Spinal cord (tissue), 10 donors: ENCODE data around the gene CYP1A1. TPM values are rescaled to one million over a fixed set of nuclear protein-coding genes. Genes with fewer than 3 reads are reported as not detected.

ENCODE experiments used
- DNase-seq, 6 donors: peaks; one replicate each; pipeline versions ENCODE4 v3.0.0 to v3.0.0-alpha.2; 2013 to 2015; ENCODE audit warnings: low spot score in 6 of 6, low read depth in 4 of 6
- H3K27ac ChIP-seq: one replicate; pipeline ENCODE4 v1.5.1; 2013; ENCODE audit warnings: low read depth, low read length, control low read depth
- H3K27me3 ChIP-seq: one replicate; pipeline ENCODE4 v1.6.1; 2013; ENCODE audit warnings: low read length; ENCODE audit not compliant: control insufficient read depth, insufficient read depth
- H3K36me3 ChIP-seq: one replicate; pipeline ENCODE4 v1.6.1; 2013; ENCODE audit warnings: low read length; ENCODE audit not compliant: control insufficient read depth, insufficient read depth
- H3K4me1 ChIP-seq: one replicate; pipeline ENCODE4 v1.6.1; 2013; ENCODE audit warnings: low read length; ENCODE audit not compliant: control insufficient read depth, insufficient read depth
- H3K4me3 ChIP-seq: one replicate; pipeline ENCODE4 v1.5.1; 2013; ENCODE audit warnings: low read depth, low read length, control low read depth
- H3K9me3 ChIP-seq: one replicate; pipeline ENCODE4 v1.6.1; 2013; ENCODE audit warnings: low read length; ENCODE audit not compliant: control insufficient read depth, insufficient read depth
- WGBS: methylation state at CpG from one replicate; pipeline ENCODE4 v1.1.5; 2013; ENCODE audit warnings: missing lambda C conversion rate; ENCODE audit not compliant: insufficient coverage; 5-methylcytosine and 5-hydroxymethylcytosine counted together
- polyA plus RNA-seq, 2 donors: library from polyadenylated mRNA; unstranded; fragments of 120-200 nt; gene quantifications; one replicate each; pipeline ENCODE4 v1.2.1, GENCODE V29; 2013; ENCODE audit not compliant: insufficient read length in 2 of 2
- total RNA-seq, 2 donors: library from RNA; depleted of rRNA in 1 of 2; stranded (reverse); fragments of 120-200 nt in 1 of 2; fragments of >200 nt in 1 of 2; gene quantifications; one replicate each; pipeline versions ENCODE4 v1.2.3 to v1.2.4, GENCODE V29; 2013 to 2014
- donor health status: healthy.

The CYP1A1 gene
- total and polyA plus RNA-seq, 4 donors, result 0.33 to 1.6 (median 1.0) TPM

- Histone ChIP-seq H3K27ac (no peak overlapping the region), H3K9me3 (no peaks in the 10 kb centered on the region), H3K36me3 (no peaks in the 10 kb centered on the region), H3K4me3 (no peak overlapping the region), H3K4me1 (no peaks in the 10 kb centered on the region), H3K27me3 (peaks cover 16% of the 10 kb centered on the region)
- no peak for DNase-seq
- no CpG with 5 or more reads among the region's 1 CpG for WGBS
Measured at GRCh38 chr15:74709011-74709410, 16.3 kb downstream of the CYP1A1 start.

- H3K27ac ChIP-seq, result no peak overlapping the region
- WGBS, result 75% methylated on average over 1 of the region's 2 CpGs
- no peaks in the 10 kb centered on the region for H3K9me3 ChIP-seq
- H3K27me3 ChIP-seq, result no peaks in the 10 kb centered on the region
- H3K36me3 ChIP-seq, result no peaks in the 10 kb centered on the region
- no peak for DNase-seq
- H3K4me1 ChIP-seq, result peaks cover 12% of the 10 kb centered on the region
- no peak overlapping the region for H3K4me3 ChIP-seq
Measured at GRCh38 chr15:74696808-74697207, 28.5 kb downstream of the CYP1A1 start.

GRCh38 chr15:74696398-74696729 is 29.0 kb downstream of the CYP1A1 start:
- no peaks in the 10 kb centered on the region for H3K27me3 ChIP-seq
- peaks cover 12% of the 10 kb centered on the region for H3K4me1 ChIP-seq
- 0% methylated on average over 3 of the region's 10 CpGs for WGBS
- H3K27ac ChIP-seq, result peak overlapping the region; percentile 80
- H3K9me3 ChIP-seq, result no peaks in the 10 kb centered on the region
- H3K36me3 ChIP-seq, result no peaks in the 10 kb centered on the region
- H3K4me3 ChIP-seq, result peak overlapping the region; percentile 94
- no peak for DNase-seq

- Histone ChIP-seq H3K4me1 (peaks cover 12% of the 10 kb centered on the region), H3K27ac (peak within 1 kb of the TSS; percentile 80), H3K9me3 (no peaks in the 10 kb centered on the region), H3K36me3 (no peaks in the 10 kb centered on the region), H3K4me3 (peak within 1 kb of the TSS; percentile 94), H3K27me3 (no peaks in the 10 kb centered on the region)
- peak; percentile 85 to 98 (median 94) for DNase-seq
- WGBS, result 0% methylated on average over 44 of the region's 46 CpGs
Measured at GRCh38 chr15:74695597-74696397, 29.5 kb downstream of the CYP1A1 start, which contains the start of gene EDC3. TSS of gene EDC3 (minus strand) at chr15:74696024. CDS start at chr15:74675124, 20,900 bp downstream.

- H3K27ac ChIP-seq, result no peak overlapping the region
- no peak overlapping the region for H3K4me3 ChIP-seq
- no CpG with 5 or more reads among the region's 1 CpG for WGBS
- no peaks in the 10 kb centered on the region for H3K27me3 ChIP-seq
- no peak for DNase-seq
- no peaks in the 10 kb centered on the region for H3K36me3 ChIP-seq
- H3K9me3 ChIP-seq, result no peaks in the 10 kb centered on the region
- H3K4me1 ChIP-seq, result peaks cover 12% of the 10 kb centered on the region
Measured at GRCh38 chr15:74692327-74692726, 33.0 kb downstream of the CYP1A1 start.

GRCh38 chr15:74683758-74684157 is 41.6 kb downstream of the CYP1A1 start:
- H3K27ac ChIP-seq, result no peak overlapping the region
- H3K4me3 ChIP-seq, result no peak overlapping the region
- no peak for DNase-seq
- no CpG with 5 or more reads among the region's 1 CpG for WGBS
- H3K27me3 ChIP-seq, result no peaks in the 10 kb centered on the region
- H3K4me1 ChIP-seq, result no peaks in the 10 kb centered on the region
- peaks cover 15% of the 10 kb centered on the region for H3K36me3 ChIP-seq
- H3K9me3 ChIP-seq, result no peaks in the 10 kb centered on the region

- no peak for DNase-seq
- 89% methylated on average over 1 of the region's 3 CpGs for WGBS
- peaks cover 15% of the 10 kb centered on the region for H3K36me3 ChIP-seq
- H3K27ac ChIP-seq, result no peak overlapping the region
- H3K27me3 ChIP-seq, result no peaks in the 10 kb centered on the region
- H3K4me3 ChIP-seq, result no peak overlapping the region
- H3K9me3 ChIP-seq, result no peaks in the 10 kb centered on the region
- H3K4me1 ChIP-seq, result no peaks in the 10 kb centered on the region
Measured at GRCh38 chr15:74682954-74683353, 42.4 kb downstream of the CYP1A1 start.

- no CpG with 5 or more reads among the region's 2 CpGs for WGBS
- Histone ChIP-seq H3K27me3 (no peaks in the 10 kb centered on the region), H3K4me1 (no peaks in the 10 kb centered on the region), H3K4me3 (no peak overlapping the region), H3K9me3 (no peaks in the 10 kb centered on the region), H3K27ac (no peak overlapping the region), H3K36me3 (peaks cover 5% of the 10 kb centered on the region)
- DNase-seq, result no peak
Measured at GRCh38 chr15:74680456-74680855, 44.9 kb downstream of the CYP1A1 start.

GRCh38 chr15:74676801-74677200 is 48.5 kb downstream of the CYP1A1 start:
- Histone ChIP-seq H3K36me3 (peaks cover 28% of the 10 kb centered on the region), H3K4me1 (no peaks in the 10 kb centered on the region), H3K27me3 (no peaks in the 10 kb centered on the region), H3K27ac (no peak overlapping the region), H3K4me3 (no peak overlapping the region), H3K9me3 (no peaks in the 10 kb centered on the region)
- 100% methylated on average over 1 of the region's 7 CpGs for WGBS
- no peak for DNase-seq

GRCh38 chr15:74674161-74674560 is 51.2 kb downstream of the CYP1A1 start:
- Histone ChIP-seq H3K9me3 (no peaks in the 10 kb centered on the region), H3K36me3 (peaks cover 43% of the 10 kb centered on the region), H3K4me1 (no peaks in the 10 kb centered on the region), H3K27me3 (no peaks in the 10 kb centered on the region), H3K27ac (no peak overlapping the region), H3K4me3 (no peak overlapping the region)
- DNase-seq, result no peak
- WGBS, result 87% methylated on average over 2 of the region's 3 CpGs
